Activated naive CD8-positive, alpha-beta T cell (primary cell): ENCODE results near the gene CFAP100.
A peak's percentile ranks its signal among the peaks of the same experiment; 100 is the strongest.

ENCODE experiments used
- H3K27ac Mint-ChIP-seq: one replicate; pipeline ENCODE4 v1.8.0; 2021; ENCODE audit warnings: mixed read lengths
- H3K27me3 Mint-ChIP-seq: one replicate; pipeline ENCODE4 v1.8.0; 2021; ENCODE audit warnings: mixed read lengths
- H3K36me3 Mint-ChIP-seq: one replicate; pipeline ENCODE4 v1.8.0; 2021; ENCODE audit warnings: mixed read lengths
- H3K4me1 Mint-ChIP-seq: one replicate; pipeline ENCODE4 v1.8.0; 2021; ENCODE audit warnings: low read depth, mixed read lengths
- H3K4me3 Mint-ChIP-seq: one replicate; pipeline ENCODE4 v1.8.0; 2021; ENCODE audit warnings: mild to moderate bottlenecking, mixed read lengths
- H3K9me3 Mint-ChIP-seq: one replicate; pipeline ENCODE4 v1.8.0; 2021; ENCODE audit warnings: low read depth, mixed read lengths

Gene CFAP100

DNA sequence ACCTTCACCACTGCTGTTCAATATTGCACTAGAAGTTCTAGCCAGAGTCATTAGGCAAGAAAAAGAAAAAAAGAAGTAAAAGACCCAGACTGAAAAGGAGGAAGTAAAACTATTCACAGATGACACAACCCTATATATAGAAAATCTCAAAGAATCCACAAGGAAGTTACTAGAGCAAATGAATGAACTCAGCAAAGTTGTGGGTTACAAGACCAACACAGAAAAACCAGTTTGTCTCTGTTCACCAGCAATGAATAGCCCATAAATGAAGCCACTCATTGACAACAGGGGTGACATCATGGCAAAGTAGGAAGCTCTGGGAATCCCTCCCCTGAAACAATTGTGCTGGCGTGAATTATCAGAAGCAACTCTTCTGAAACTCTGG, 4.6 kb downstream of the CFAP100 start:
- Mint-ChIP-seq H3K36me3 (no peaks in the 10 kb centered on the region), H3K27ac (no peak overlapping the region), H3K4me3 (no peak overlapping the region), H3K27me3 (peaks cover 12% of the 10 kb centered on the region), H3K4me1 (no peaks in the 10 kb centered on the region), H3K9me3 (no peaks in the 10 kb centered on the region)

DNA sequence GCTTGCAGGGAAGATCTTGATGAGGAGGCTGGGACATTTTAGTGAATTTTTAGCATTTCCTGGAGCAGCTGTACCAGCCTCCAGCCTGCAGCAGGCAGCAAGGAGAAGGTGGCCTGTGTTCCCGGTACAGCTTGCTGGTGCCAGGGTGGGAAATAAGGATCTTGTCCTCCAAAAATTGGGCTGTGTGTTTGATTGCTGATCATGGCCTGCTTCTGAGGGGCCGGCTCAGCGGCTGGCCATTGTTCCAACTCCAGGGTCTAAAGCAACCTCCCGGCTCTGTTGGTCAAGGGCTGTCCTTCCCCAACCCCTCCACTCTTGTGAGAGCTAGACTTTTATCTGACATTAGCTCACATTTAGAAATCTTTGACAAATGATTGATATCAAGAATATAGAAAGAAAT, 5.0 kb downstream of the CFAP100 start:
- Mint-ChIP-seq H3K27ac (no peak overlapping the region), H3K4me1 (no peaks in the 10 kb centered on the region), H3K4me3 (no peak overlapping the region), H3K9me3 (no peaks in the 10 kb centered on the region), H3K36me3 (no peaks in the 10 kb centered on the region), H3K27me3 (peaks cover 13% of the 10 kb centered on the region)

DNA sequence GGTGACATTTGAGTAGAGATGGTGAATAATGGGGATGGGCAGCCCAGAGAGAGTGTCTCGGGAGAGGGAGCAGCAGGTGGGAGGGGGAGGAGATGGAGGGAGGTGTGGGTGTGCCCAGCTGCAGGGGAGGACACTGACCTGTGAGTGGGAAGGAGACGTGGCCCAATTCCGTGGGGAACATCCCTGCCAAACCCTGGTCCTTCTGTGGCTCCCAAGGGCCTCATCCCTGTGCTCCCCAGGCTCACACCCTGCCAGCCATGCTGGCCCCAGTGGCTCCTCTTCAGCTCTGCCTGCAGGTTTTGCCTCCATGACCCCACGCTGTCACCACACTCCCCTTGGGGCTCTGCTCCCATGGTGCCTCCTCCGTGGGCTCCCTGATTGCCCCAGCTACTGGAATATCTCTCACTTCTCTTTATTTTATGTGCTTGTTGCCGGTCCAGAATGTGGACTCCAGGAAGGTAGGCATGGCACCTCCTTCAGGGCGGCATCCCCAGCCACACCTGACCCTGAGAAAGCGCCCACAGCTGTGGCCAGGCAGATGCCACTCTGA, 7.0 kb downstream of the CFAP100 start:
- peaks cover 8% of the 10 kb centered on the region for H3K27me3 Mint-ChIP-seq
- no peak overlapping the region for H3K27ac Mint-ChIP-seq
- no peaks in the 10 kb centered on the region for H3K9me3 Mint-ChIP-seq
- no peaks in the 10 kb centered on the region for H3K4me1 Mint-ChIP-seq
- H3K4me3 Mint-ChIP-seq: no peak overlapping the region
- H3K36me3 Mint-ChIP-seq: no peaks in the 10 kb centered on the region

DNA sequence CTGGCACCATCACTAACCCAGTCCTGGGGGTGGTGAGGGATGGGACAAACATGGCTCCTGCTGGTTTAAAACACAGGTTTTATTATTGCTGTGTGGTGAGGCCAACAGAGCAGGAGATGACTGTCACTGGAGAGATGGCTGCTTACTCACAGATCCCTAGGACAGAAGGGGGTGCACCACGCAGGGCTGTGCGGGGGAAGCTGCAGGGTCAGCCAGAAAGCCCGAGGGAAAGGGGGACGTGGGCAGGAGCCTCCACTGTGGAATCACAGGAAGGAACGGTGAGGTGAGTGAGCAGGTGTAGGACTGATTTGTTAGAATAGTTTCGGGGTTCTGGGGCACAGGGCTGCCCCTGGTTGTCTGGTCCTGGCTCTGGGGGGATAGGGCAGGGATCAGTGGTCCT, 7.5 kb downstream of the CFAP100 start:
- no peaks in the 10 kb centered on the region for H3K4me1 Mint-ChIP-seq
- H3K36me3 Mint-ChIP-seq: no peaks in the 10 kb centered on the region
- no peak overlapping the region for H3K4me3 Mint-ChIP-seq
- H3K9me3 Mint-ChIP-seq: no peaks in the 10 kb centered on the region
- peaks cover 8% of the 10 kb centered on the region for H3K27me3 Mint-ChIP-seq
- no peak overlapping the region for H3K27ac Mint-ChIP-seq

DNA sequence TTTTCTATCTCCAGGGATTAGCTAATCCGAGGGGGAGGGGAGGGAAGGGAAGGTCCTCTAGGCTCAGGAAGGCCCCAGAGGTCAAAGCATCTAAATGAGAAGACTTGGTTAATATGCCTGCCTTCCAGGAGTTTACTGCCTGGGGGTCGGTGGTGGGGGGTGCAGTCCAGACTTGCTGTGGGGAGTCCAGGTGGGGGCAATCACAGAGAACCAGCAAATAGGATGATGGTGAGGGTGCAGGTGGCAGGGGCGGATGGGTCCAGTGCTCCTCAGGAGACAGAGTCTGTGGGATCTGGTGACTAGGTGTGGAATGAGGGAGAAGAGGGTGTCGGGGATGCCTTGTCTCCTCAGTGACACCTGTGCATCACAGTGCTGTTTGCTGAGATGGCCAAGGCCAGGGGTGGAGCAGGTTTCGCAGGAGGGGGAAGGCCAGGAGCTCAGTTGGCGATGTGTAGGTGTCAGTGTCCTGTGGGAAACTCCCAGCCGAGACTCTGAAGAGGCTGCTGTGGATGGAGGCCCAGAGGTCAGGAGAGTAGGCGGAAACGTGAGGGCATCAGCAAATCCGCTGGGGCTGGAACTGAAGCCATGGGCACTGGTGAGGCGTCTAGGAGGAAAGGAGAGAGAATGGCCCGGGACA, 8.1 kb downstream of the CFAP100 start:
- Mint-ChIP-seq H3K4me1 (no peaks in the 10 kb centered on the region), H3K27me3 (peaks cover 8% of the 10 kb centered on the region), H3K36me3 (no peaks in the 10 kb centered on the region), H3K4me3 (no peak overlapping the region), H3K27ac (no peak overlapping the region), H3K9me3 (no peaks in the 10 kb centered on the region)

DNA sequence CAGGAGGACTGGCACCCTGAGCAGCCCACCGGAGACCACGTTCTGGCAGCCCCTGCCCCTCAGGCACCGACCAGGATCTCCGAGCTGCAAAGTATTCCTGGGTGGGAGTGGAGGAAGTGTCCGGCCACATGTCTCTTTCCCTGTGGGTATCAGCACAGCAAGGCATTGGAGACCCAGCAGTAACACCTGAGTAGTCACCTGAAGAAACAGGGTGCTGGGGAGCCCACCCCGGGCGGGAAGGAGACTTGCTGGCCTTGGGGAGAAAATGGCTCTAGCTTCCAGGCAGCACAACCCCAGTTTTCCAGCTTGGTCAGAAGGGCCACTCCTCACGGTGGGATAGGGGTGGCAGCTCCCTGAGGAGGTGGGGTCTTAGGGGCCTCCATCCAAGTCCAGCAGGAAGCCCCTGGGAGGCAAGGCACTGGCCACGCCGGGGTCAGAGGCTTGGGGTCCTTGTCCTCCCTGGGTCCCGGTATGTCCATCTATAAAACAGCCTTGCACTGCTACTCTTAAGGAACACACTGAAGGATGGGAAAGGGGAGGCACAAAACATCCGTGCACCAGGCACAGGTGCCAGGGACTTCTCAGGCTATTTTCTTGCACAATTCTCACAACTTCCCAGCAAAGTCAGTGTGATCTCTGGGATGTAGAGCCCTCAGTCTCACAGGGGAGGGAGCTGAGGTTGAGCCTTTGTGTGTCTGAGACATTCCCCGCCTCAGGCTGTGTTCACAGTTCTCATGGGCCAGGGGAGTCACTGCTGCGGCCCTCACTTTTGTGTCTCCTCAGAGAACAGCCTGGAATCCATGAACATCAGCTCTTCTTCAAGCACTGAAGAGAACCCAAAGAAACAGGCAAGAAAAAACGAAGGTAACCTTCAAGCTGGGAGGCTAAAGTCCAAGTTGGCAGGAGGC, 11.9 kb downstream of the CFAP100 start:
- H3K36me3 Mint-ChIP-seq: no peaks in the 10 kb centered on the region
- H3K4me1 Mint-ChIP-seq: no peaks in the 10 kb centered on the region
- H3K9me3 Mint-ChIP-seq: no peaks in the 10 kb centered on the region
- peaks cover 17% of the 10 kb centered on the region for H3K27me3 Mint-ChIP-seq
- H3K4me3 Mint-ChIP-seq: no peak overlapping the region
- H3K27ac Mint-ChIP-seq: no peak overlapping the region

DNA sequence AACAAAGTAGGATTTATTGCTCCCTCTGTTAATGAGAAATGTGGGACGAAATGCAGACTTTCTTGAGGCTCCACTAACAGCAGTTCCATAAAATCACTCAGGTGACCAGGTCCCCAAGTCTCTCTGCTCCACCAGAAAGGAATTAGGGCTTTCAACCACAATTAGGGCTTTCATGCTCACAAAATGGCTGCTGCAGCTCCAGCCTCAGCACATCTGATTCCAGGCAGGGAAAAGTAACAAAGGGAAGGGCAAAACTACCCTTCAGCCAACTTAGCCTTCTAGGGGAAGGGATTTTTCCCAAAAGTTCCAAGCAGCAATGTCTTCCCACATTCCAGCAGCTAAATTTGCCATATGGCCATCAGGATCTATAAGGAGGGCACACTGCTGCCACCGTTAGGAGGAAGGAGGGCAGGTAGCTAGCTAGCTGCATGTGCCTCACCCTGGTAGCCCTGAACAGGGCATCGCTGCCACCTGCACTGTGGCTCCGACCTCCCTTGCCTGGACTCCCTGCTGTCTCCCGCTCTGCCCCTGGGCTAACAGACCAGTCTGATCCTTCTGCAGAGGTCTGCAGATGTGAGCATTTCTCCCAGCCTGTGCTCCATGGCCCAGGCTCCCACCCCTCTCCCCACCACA, 12.8 kb downstream of the CFAP100 start:
- Mint-ChIP-seq H3K36me3 (no peaks in the 10 kb centered on the region), H3K27me3 (peaks cover 19% of the 10 kb centered on the region), H3K4me1 (no peaks in the 10 kb centered on the region), H3K4me3 (no peak overlapping the region), H3K27ac (no peak overlapping the region), H3K9me3 (no peaks in the 10 kb centered on the region)

DNA sequence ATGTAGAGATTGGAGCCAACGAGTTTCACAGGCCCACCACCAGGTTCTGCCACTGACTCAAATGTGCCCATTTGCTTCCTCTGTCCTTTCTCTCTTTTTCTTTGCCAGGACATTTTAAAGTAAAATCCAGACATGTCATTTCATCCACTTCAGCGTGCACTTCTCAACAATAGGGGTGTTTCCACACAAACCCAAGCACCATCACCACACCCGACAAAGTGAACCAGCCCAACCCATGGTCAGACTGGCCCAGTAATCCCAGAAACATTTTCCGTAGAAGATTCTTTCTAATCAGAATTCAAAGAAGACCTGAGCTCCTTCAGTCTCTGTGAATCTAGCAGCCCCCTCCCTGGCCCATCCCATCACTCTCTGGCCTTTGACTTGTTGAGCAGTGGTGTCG, 13.4 kb downstream of the CFAP100 start:
- Mint-ChIP-seq H3K27me3 (peaks cover 16% of the 10 kb centered on the region), H3K9me3 (no peaks in the 10 kb centered on the region), H3K4me1 (no peaks in the 10 kb centered on the region), H3K27ac (no peak overlapping the region), H3K4me3 (no peak overlapping the region), H3K36me3 (no peaks in the 10 kb centered on the region)

DNA sequence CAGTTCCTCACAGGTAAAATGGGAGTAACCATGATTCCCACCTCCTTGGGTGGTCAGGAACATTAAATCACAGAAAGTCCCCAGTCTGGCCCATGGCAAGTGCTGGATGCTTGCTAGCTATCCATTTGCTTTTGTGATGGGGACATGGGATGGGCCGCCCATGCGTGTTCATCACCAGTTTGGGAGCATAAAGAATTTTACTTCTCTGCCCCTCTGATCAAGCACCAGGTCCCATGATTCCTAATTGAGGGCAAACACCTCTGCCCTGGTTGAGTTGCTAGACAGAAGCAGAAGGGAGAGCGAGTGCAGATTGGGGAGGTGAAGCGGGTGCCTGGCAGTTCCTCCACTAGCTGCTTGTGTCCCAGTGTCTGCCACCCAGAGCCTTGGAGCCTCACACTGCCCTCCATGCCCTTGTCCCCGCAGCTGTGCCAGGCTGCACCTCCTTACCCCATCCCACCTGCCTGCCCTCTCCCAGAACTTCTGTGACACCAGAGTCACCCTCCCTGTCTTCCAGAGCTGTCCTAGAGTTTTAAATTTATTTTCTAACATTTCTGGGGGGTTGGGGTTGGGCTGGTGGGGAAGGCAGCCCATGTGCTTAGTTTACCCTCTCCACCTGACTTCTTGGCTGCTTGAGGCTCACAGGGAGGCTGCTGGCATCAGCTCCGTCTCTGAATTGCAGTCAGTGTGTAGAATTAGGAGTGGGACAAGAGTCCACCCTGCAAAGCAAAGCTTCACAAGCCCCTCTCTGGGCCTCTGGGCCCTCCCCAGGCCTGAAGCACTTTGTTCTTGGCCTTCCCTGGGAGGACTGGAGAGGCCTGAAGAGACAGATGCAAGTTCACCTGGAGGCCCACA, 18.4 kb downstream of the CFAP100 start:
- H3K4me3 Mint-ChIP-seq: no peak overlapping the region
- peaks cover 15% of the 10 kb centered on the region for H3K27me3 Mint-ChIP-seq
- H3K9me3 Mint-ChIP-seq: no peaks in the 10 kb centered on the region
- H3K36me3 Mint-ChIP-seq: no peaks in the 10 kb centered on the region
- no peaks in the 10 kb centered on the region for H3K4me1 Mint-ChIP-seq
- H3K27ac Mint-ChIP-seq: no peak overlapping the region

DNA sequence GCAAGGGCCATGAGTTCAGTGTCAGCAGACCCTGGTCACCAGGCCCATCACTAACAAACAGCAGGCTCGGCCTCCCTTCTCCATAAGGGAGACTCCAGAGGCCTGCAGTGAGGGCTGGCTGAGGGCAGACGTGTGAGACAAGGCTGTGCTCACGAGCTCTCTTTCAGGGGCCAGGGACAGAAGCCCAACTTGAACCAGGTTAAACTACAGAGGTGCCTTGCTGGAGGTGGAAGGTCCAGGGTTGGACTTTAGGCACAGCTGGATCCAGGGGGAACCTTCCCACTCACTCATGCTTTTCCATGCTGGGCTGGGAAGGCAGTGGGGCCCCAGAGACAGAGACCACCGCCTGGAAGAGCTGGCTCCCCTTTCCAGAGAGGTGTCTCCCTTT, 19.0 kb downstream of the CFAP100 start:
- H3K9me3 Mint-ChIP-seq: no peaks in the 10 kb centered on the region
- H3K36me3 Mint-ChIP-seq: no peaks in the 10 kb centered on the region
- no peak overlapping the region for H3K27ac Mint-ChIP-seq
- no peaks in the 10 kb centered on the region for H3K4me1 Mint-ChIP-seq
- H3K4me3 Mint-ChIP-seq: no peak overlapping the region
- peaks cover 15% of the 10 kb centered on the region for H3K27me3 Mint-ChIP-seq

DNA sequence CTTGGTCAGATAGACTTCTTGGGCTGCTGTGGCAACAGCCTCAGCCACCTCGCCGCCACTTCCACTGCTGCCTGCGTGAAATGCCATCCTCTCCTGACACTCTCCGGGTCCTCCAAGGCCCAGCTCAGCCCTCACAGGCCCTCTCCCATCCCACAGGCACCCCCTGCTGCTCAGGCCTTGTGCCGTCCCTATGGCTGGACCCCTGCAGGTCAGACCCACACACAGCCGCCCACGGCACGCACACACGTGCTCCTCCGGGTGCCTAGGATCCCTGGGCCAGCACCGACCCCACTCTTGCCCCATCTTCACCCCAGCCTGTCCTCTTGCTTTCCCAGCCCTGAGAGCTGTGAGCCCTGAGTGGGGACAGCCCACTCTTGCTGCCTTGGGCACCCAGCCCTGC, 19.7 kb downstream of the CFAP100 start:
- Mint-ChIP-seq H3K9me3 (no peaks in the 10 kb centered on the region), H3K27me3 (peaks cover 12% of the 10 kb centered on the region), H3K4me1 (no peaks in the 10 kb centered on the region), H3K36me3 (no peaks in the 10 kb centered on the region), H3K27ac (peak overlapping the region; percentile 28), H3K4me3 (no peak overlapping the region)

DNA sequence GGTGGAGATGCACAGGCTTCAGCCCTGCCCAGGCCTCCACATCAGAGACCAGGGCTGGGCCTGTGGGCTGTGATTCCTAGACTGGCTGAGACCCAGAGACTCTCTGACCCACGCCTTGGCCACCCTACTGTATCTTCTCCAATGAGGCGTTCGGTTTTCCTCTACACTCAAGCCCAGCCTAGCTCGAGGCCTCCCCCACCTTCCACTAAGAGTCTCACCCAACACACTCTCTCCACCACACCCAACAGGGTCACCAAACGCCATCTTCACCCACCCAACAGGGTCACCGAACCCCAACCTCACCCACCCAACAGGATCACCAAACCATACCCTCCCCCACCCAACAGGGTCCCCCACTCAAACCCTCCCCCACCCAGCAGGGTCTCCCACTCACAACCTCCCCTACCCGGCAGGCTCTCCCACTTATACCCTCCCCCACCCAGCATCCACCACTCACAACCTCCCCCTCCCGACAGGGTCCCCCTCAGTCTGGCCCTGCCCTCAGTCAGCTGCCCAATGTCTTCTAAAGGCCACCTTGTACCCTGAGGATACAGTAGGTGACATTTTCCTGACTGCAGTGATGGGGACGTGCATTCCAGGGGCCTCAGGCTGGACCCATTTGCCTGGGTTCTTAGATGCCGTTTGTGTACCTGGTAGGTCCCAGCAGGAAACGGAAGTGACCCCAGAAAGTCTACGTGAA, 20.4 kb downstream of the CFAP100 start:
- Mint-ChIP-seq H3K4me3 (no peak overlapping the region), H3K9me3 (no peaks in the 10 kb centered on the region), H3K4me1 (no peaks in the 10 kb centered on the region), H3K27ac (no peak overlapping the region), H3K27me3 (peaks cover 12% of the 10 kb centered on the region), H3K36me3 (no peaks in the 10 kb centered on the region)

DNA sequence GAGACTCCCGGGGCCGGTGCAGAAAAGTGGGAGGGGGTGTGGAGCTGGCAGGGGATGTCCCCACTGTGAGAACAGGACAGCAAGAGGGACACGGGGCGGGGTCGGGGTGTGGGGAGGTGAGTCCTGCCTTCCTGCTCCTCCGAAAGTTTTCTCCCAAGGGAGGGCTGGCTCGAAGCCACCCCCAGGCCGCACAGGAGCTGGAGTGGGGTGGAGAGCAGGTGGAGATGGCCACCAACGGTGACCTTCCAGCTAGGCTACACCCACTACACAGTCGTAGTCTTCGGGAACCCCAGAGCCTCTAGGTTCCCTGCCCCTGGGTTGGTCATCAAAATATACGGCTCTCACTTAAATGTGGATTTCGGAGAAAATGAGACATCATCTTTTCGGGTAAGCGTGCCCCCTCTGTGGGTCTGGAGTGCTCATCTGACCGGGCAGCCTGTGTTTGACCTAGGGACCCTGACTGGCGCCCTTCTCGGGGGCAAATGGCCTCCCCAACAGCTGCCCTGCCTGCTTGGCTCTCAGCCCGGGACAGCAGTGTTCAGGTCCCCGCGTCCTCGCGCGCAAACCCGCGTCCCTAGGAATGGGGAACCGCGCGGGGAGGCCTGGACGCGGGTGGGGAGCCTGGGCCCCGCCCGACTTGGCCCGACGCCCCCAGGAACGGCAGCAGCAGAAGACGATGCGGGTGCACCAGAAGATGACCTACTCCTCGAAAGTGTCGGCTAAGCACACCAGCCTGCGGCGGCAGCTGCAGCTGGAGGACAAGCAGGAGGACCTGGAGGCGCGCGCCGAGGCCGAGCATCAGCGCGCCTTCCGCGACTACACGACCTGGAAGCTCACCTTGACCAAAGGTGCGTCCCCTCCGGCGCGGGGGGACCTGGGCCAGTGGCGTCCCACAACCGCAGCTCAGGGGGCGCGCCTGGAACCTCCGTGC, 21.2 kb downstream of the CFAP100 start:
- no peak overlapping the region for H3K4me3 Mint-ChIP-seq
- H3K27me3 Mint-ChIP-seq: peaks cover 10% of the 10 kb centered on the region
- no peak overlapping the region for H3K27ac Mint-ChIP-seq
- H3K36me3 Mint-ChIP-seq: no peaks in the 10 kb centered on the region
- H3K9me3 Mint-ChIP-seq: no peaks in the 10 kb centered on the region
- no peaks in the 10 kb centered on the region for H3K4me1 Mint-ChIP-seq
